Ecto neural progenitor cell (in vitro differentiated cells): ENCODE data around the gene ERO1B.

Experiments used
- DNase-seq: peaks from one replicate; pipeline ENCODE4 v3.0.0-alpha.2; 2018; ENCODE audit warnings: low spot score

The ERO1B gene

GRCh38 chr1:236181059-236181458 lies 100.7 kb downstream of the ERO1B start:
- no peak for DNase-seq

GRCh38 chr1:236179634-236180033 lies 102.1 kb downstream of the ERO1B start:
- no peak for DNase-seq

GRCh38 chr1:236176337-236177336 lies 105.1 kb downstream of the ERO1B start:
- no peak for DNase-seq

GRCh38 chr1:236175642-236176336 lies 106.0 kb downstream of the ERO1B start:
- DNase-seq = no peak

- DNase-seq = no peak
Observed at GRCh38 chr1:236173174-236173767, 108.5 kb downstream of the ERO1B start.

- DNase-seq = no peak
Observed at GRCh38 chr1:236172041-236172579, 109.6 kb downstream of the ERO1B start.

GRCh38 chr1:236168716-236169429 lies 112.9 kb downstream of the ERO1B start:
- DNase-seq = peak; percentile 21

GRCh38 chr1:236167578-236167977 lies 114.2 kb downstream of the ERO1B start:
- peak; percentile 14 for DNase-seq

GRCh38 chr1:236167154-236167553 lies 114.6 kb downstream of the ERO1B start:
- peak; percentile 3 for DNase-seq

- no peak for DNase-seq
Observed at GRCh38 chr1:236166041-236166440, 115.7 kb downstream of the ERO1B start.
